ENCODE measurements around the gene BMS1.
A peak's percentile ranks its signal among the peaks of the same experiment; 100 is the strongest.
"Not testable (repeated sequence)": the region's sequence is repeated elsewhere in the genome, so short reads cannot be mapped to it uniquely, and the experiment has no call there.

Gene BMS1

GRCh38 chr10:42782446-42783180 lies at the start of gene BMS1:
Gene BMS1, plus strand, starts transcription at chr10:42782795. Its CDS starts 1,600 bp downstream, at chr10:42784395.
- DNase-seq = peak; percentile 94

- no peak for DNase-seq
Observed at GRCh38 chr10:42734536-42734935, 48.1 kb upstream of the BMS1 start.

- DNase-seq = no peak
Observed at GRCh38 chr10:42738679-42739078, 43.9 kb upstream of the BMS1 start.

- not testable (repeated sequence) for DNase-seq
Observed at GRCh38 chr10:42741536-42741935, 41.1 kb upstream of the BMS1 start.

- no peak for DNase-seq
Observed at GRCh38 chr10:42743697-42744096, 38.9 kb upstream of the BMS1 start.

GRCh38 chr10:42744134-42744701 lies 38.4 kb upstream of the BMS1 start:
- DNase-seq = no peak

GRCh38 chr10:42753126-42753506 lies 29.5 kb upstream of the BMS1 start:
- DNase-seq = peak; percentile 88

GRCh38 chr10:42753507-42754154 lies 29.0 kb upstream of the BMS1 start:
- peak in 1 of 2 experiments; percentile 31 for DNase-seq

- DNase-seq = peak; percentile 43 to 53
Observed at GRCh38 chr10:42754155-42755027, 28.2 kb upstream of the BMS1 start.

- DNase-seq = peak; percentile 20 to 22
Observed at GRCh38 chr10:42755028-42755451, 27.6 kb upstream of the BMS1 start.

GRCh38 chr10:42755556-42756093 lies 27.0 kb upstream of the BMS1 start:
- DNase-seq = no peak

GRCh38 chr10:42767906-42768305 lies 14.7 kb upstream of the BMS1 start:
- DNase-seq = no peak

- no peak for DNase-seq
Observed at GRCh38 chr10:42768581-42769152, 13.9 kb upstream of the BMS1 start.

GRCh38 chr10:42769173-42769572 lies 13.4 kb upstream of the BMS1 start:
- no peak for DNase-seq

- no peak for DNase-seq
Observed at GRCh38 chr10:42769673-42770072, 12.9 kb upstream of the BMS1 start.

GRCh38 chr10:42776681-42777080 lies 5.9 kb upstream of the BMS1 start:
- DNase-seq = no peak

GRCh38 chr10:42780456-42780855 lies 2.1 kb upstream of the BMS1 start:
- DNase-seq = no peak

GRCh38 chr10:42781893-42782445 lies 626 bp upstream of the BMS1 start:
- DNase-seq = no peak

GRCh38 chr10:42783181-42783549 lies 570 bp downstream of the BMS1 start:
- DNase-seq = peak; percentile 27 to 40

- no peak for DNase-seq
Observed at GRCh38 chr10:42785759-42786158, 3.2 kb downstream of the BMS1 start.

- no peak for DNase-seq
Observed at GRCh38 chr10:42790835-42791234, 8.2 kb downstream of the BMS1 start.

- no peak for DNase-seq
Observed at GRCh38 chr10:42795701-42796100, 13.1 kb downstream of the BMS1 start.

Data from activated T-cell treated with anti-CD3 and anti-CD28 coated beads, Interleukin-2, amount 50 U/mL, for 48 hours (primary cell).